HepG2 (cell line): ENCODE results near the gene ZMYND8. TPM values are rescaled to one million over a fixed set of nuclear protein-coding genes. Genes with fewer than 3 reads are reported as not detected.

ENCODE experiments used
- AGO2 ChIP-seq: fragments of 200-400 bp; formaldehyde crosslinking; optimal IDR thresholded peaks from 2 replicates; pipeline ENCODE3; 2017; ENCODE audit warnings: mild to moderate bottlenecking, low read depth, low read length, moderate library complexity
- BRCA1 ChIP-seq: sonication (generic); formaldehyde crosslinking; IDR thresholded peaks from 2 replicates; pipeline ENCODE4 v1.4.0; 2020; ENCODE audit warnings: missing genetic modification reagents
- BRD4 ChIP-seq: sonication (generic); formaldehyde crosslinking; IDR thresholded peaks from 2 replicates; pipeline ENCODE4 v1.4.0; 2020; ENCODE audit warnings: missing genetic modification reagents
- HOXA5 ChIP-seq: sonication (generic); formaldehyde crosslinking; IDR thresholded peaks from 2 replicates; pipeline ENCODE4 v1.4.0; 2020; ENCODE audit warnings: missing genetic modification reagents
- RBM39 ChIP-seq: fragments of 200-400 bp; formaldehyde crosslinking; IDR thresholded peaks from one replicate; pipeline ENCODE4 v1.6.1; 2018; ENCODE audit warnings: antibody characterized with exemption, mild to moderate bottlenecking, low read depth, low read length; ENCODE audit not compliant: poor library complexity, severe bottlenecking
- REXO4 ChIP-seq: sonication (generic); formaldehyde crosslinking; IDR thresholded peaks from 2 replicates; pipeline ENCODE4 v1.8.0; 2022; ENCODE audit warnings: missing genetic modification reagents, mild to moderate bottlenecking, borderline replicate concordance
- RFXAP ChIP-seq: sonication (generic); formaldehyde crosslinking; IDR thresholded peaks from 2 replicates; pipeline ENCODE4 v1.4.0; 2020; ENCODE audit warnings: missing genetic modification reagents, borderline replicate concordance
- SETDB1 ChIP-seq: sonication (generic); formaldehyde crosslinking; IDR thresholded peaks from 2 replicates; pipeline ENCODE4 v1.5.1; 2020; ENCODE audit warnings: missing genetic modification reagents, mild to moderate bottlenecking, borderline replicate concordance
- TCF7 ChIP-seq: sonication (generic); IDR thresholded peaks from 2 replicates; pipeline ENCODE4 v1.6.1; 2016; ENCODE audit warnings: antibody characterized with exemption, low read depth
- ZNF251 ChIP-seq: sonication (generic); formaldehyde crosslinking; IDR thresholded peaks from 2 replicates; pipeline ENCODE4 v1.9.0; 2021; ENCODE audit warnings: mild to moderate bottlenecking, missing genetic modification reagents
- ZNF484 ChIP-seq: sonication (generic); formaldehyde crosslinking; IDR thresholded peaks from 2 replicates; pipeline ENCODE4 v1.5.1; 2020; ENCODE audit warnings: mild to moderate bottlenecking, low read depth, missing genetic modification reagents, borderline replicate concordance
- ZNF652 ChIP-seq: IDR thresholded peaks from 2 replicates; pipeline ENCODE4 v1.6.1; 2016; ENCODE audit warnings: low read depth, borderline replicate concordance
- ZNF724P ChIP-seq: sonication (generic); formaldehyde crosslinking; IDR thresholded peaks from 2 replicates; pipeline ENCODE4 v1.8.0; 2022; ENCODE audit warnings: missing genetic modification reagents, borderline replicate concordance
- polyA plus RNA-seq, 8 experiments: library from polyadenylated mRNA; depleted of rRNA in 3 of 8; stranded (reverse) in 7 of 8; unstranded in 1 of 8; fragments of >200 nt; fragmentation: Illumina TruSeq in 4 of 8; extraction: Trizol in 4 of 8; gene quantifications; 2 replicates each; pipeline versions ENCODE4 v1.2.1 to v1.2.3, GENCODE V29; 2011 to 2016; ENCODE audit warnings: low read depth in 4 of 8, missing spikeins in 1 of 8, mixed read lengths in 1 of 8; ENCODE audit not compliant: insufficient read depth in 1 of 8
- total RNA-seq, 5 experiments: library from RNA; depleted of rRNA; stranded (reverse); fragments of >200 nt; fragmentation: Illumina TruSeq; extraction: Trizol; gene quantifications; 2 replicates each; pipeline ENCODE4 v1.2.3, GENCODE V29; 2016; ENCODE audit warnings: low read depth in 1 of 5
- TF ChIP-seq, protein P1 (sequence below): IDR thresholded peaks from 2 replicates; pipeline ENCODE4 v1.6.1; 2016; ENCODE audit warnings: missing compliant biosample characterization, missing genetic modification reagents, borderline replicate concordance
- TF ChIP-seq, protein P2 (sequence below): sonication (generic); formaldehyde crosslinking; conservative IDR thresholded peaks from 2 replicates; pipeline ENCODE4 v1.8.0; 2022; ENCODE audit warnings: missing genetic modification reagents
- TF ChIP-seq, protein P3 (sequence below): sonication (generic); formaldehyde crosslinking; IDR thresholded peaks from 2 replicates; pipeline ENCODE4 v1.4.0; 2020; ENCODE audit warnings: mild to moderate bottlenecking, missing genetic modification reagents, borderline replicate concordance

Gene ZMYND8
- total and polyA plus RNA-seq, 2 of the 13 experiments (the other 11 are each of a cell fraction or from before 2014, with no cell fraction given), result 53.9 to 84.7 TPM

DNA sequence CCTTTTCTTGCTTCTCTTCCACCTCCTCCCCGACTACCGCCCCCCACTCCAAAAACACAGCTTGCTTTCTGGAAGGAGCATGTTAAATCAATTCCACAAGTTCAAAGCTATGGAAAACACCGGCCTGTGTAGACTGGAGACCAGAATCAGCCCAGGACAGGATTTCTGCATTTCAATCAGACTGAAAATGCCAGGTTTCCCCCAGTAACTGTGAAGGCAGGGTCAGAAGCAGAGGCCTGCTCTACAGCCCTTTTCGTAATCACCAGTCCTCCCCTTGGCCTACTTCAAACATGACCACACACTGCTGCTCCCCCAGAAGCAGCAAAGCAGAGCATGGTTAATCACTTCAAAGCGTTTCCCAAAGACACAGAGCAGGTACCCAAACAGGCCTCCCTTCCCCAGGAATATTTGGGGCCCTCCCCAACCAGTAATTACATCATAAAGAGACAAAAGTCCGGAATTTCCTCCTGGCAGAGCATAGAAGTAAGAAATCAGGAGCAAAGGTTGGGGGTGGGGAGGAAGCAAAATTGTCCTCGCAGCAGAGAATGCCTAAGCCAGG is 38.4 kb downstream of the ZMYND8 start (continued):
- TF ChIP-seq ZNF251 (CRISPR knock-in tag) (no peak), TCF7 (peak; percentile 94), REXO4 (CRISPR knock-in tag) (no peak), ZNF724P (CRISPR knock-in tag) (no peak), HOXA5 (no peak; the same call in 1 of the 2 replicates), ZNF484 (no peak), RBM39 (no peak), BRD4 (CRISPR knock-in tag) (no peak), SETDB1 (CRISPR knock-in tag) (no peak), ZNF652 (no peak; the same call in 1 of the 2 replicates), AGO2 (no peak), BRCA1 (CRISPR knock-in tag) (no peak), RFXAP (CRISPR knock-in tag) (no peak)
- TF ChIP-seq, protein P1, sequence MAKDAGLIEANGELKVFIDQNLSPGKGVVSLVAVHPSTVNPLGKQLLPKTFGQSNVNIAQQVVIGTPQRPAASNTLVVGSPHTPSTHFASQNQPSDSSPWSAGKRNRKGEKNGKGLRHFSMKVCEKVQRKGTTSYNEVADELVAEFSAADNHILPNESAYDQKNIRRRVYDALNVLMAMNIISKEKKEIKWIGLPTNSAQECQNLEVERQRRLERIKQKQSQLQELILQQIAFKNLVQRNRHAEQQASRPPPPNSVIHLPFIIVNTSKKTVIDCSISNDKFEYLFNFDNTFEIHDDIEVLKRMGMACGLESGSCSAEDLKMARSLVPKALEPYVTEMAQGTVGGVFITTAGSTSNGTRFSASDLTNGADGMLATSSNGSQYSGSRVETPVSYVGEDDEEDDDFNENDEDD (CRISPR knock-in tag), result 0 out of 2 replicates have a peak, but pooled peaks have one; percentile 22
- TF ChIP-seq, protein P2, sequence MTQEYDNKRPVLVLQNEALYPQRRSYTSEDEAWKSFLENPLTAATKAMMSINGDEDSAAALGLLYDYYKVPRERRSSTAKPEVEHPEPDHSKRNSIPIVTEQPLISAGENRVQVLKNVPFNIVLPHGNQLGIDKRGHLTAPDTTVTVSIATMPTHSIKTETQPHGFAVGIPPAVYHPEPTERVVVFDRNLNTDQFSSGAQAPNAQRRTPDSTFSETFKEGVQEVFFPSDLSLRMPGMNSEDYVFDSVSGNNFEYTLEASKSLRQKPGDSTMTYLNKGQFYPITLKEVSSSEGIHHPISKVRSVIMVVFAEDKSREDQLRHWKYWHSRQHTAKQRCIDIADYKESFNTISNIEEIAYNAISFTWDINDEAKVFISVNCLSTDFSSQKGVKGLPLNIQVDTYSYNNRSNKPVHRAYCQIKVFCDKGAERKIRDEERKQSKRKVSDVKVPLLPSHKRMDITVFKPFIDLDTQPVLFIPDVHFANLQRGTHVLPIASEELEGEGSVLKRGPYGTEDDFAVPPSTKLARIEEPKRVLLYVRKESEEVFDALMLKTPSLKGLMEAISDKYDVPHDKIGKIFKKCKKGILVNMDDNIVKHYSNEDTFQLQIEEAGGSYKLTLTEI (CRISPR knock-in tag), result no peak
- TF ChIP-seq, protein P3, sequence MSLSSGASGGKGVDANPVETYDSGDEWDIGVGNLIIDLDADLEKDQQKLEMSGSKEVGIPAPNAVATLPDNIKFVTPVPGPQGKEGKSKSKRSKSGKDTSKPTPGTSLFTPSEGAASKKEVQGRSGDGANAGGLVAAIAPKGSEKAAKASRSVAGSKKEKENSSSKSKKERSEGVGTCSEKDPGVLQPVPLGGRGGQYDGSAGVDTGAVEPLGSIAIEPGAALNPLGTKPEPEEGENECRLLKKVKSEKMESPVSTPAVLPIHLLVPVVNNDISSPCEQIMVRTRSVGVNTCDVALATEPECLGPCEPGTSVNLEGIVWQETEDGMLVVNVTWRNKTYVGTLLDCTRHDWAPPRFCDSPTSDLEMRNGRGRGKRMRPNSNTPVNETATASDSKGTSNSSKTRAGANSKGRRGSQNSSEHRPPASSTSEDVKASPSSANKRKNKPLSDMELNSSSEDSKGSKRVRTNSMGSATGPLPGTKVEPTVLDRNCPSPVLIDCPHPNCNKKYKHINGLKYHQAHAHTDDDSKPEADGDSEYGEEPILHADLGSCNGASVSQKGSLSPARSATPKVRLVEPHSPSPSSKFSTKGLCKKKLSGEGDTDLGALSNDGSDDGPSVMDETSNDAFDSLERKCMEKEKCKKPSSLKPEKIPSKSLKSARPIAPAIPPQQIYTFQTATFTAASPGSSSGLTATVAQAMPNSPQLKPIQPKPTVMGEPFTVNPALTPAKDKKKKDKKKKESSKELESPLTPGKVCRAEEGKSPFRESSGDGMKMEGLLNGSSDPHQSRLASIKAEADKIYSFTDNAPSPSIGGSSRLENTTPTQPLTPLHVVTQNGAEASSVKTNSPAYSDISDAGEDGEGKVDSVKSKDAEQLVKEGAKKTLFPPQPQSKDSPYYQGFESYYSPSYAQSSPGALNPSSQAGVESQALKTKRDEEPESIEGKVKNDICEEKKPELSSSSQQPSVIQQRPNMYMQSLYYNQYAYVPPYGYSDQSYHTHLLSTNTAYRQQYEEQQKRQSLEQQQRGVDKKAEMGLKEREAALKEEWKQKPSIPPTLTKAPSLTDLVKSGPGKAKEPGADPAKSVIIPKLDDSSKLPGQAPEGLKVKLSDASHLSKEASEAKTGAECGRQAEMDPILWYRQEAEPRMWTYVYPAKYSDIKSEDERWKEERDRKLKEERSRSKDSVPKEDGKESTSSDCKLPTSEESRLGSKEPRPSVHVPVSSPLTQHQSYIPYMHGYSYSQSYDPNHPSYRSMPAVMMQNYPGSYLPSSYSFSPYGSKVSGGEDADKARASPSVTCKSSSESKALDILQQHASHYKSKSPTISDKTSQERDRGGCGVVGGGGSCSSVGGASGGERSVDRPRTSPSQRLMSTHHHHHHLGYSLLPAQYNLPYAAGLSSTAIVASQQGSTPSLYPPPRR, result peak; percentile 87
